ENCODE data around the gene FAM184A. TPM values are rescaled to one million over a fixed set of nuclear protein-coding genes. Genes with fewer than 3 reads are reported as not detected.
A peak's percentile ranks its signal among the peaks of the same experiment; 100 is the strongest.

The FAM184A gene
- total RNA-seq, 2 experiments from 2014 or later = 13.8 to 14.5 TPM

Small RNAs within 50 kb of the gene (microRNA-seq; reads per million reads assigned to microRNA genes)
- 12.0 reads per million, percentile 34 among the genes with 10 or more reads in this experiment for gene MIR548B (ENCODE audit: borderline replicate concordance)

Other genes starting within 250 kb of the FAM184A start
- 10 to 100 TPM; 21.2 to 28.6 TPM for gene ASF1A, start 184.5 kb downstream of the FAM184A start, total RNA-seq
- 10 to 100 TPM; 17.0 to 17.2 TPM for gene MCM9, start 143.5 kb downstream of the FAM184A start, total RNA-seq

All from activated CD4-positive, alpha-beta T cell treated with anti-CD3 and anti-CD28 coated beads for 36 hours (primary cell).